Activated CD4-positive, alpha-beta T cell treated with anti-CD3 and anti-CD28 coated beads, Interleukin-2, amount 10 ng/mL, durations not matched to agents 24 days and 14 days (primary cell): ENCODE measurements around the gene OR51B2. TPM values are rescaled to one million over a fixed set of nuclear protein-coding genes. Genes with fewer than 3 reads are reported as not detected.

ENCODE experiments used
- DNase-seq: peaks from one replicate; pipeline ENCODE4 v3.0.0; 2022
- H3K27ac Mint-ChIP-seq: one replicate; pipeline ENCODE4 v1.8.0; 2022; ENCODE audit warnings: mild to moderate bottlenecking, mixed read lengths
- H3K27me3 Mint-ChIP-seq: one replicate; pipeline ENCODE4 v1.8.0; 2022; ENCODE audit warnings: mixed read lengths
- H3K36me3 Mint-ChIP-seq: one replicate; pipeline ENCODE4 v1.8.0; 2022; ENCODE audit warnings: low read depth, mild to moderate bottlenecking, mixed read lengths
- H3K4me1 Mint-ChIP-seq: one replicate; pipeline ENCODE4 v1.8.0; 2021; ENCODE audit warnings: mixed read lengths
- H3K4me3 Mint-ChIP-seq: one replicate; pipeline ENCODE4 v1.8.0; 2022; ENCODE audit warnings: mild to moderate bottlenecking, moderate library complexity, mixed read lengths
- H3K9me3 Mint-ChIP-seq: one replicate; pipeline ENCODE4 v1.8.0; 2021; ENCODE audit warnings: mixed read lengths
- intact Hi-C: fragments of 100-400 bp; cut with micrococcal nuclease; formaldehyde crosslinking; loops from one replicate; pipeline ENCODE4 v1.15.1; 2023
- total RNA-seq: library from RNA; stranded (reverse); gene quantifications from 2 replicates; pipeline ENCODE4 v1.2.3, GENCODE V29; 2022

Gene OR51B2
- total RNA-seq, 1 donor from 2014 or later: not detected

- Mint-ChIP-seq H3K27me3 (no peaks in the 10 kb centered on the region), H3K4me3 (no peak overlapping the region), H3K4me1 (peaks cover 3% of the 10 kb centered on the region), H3K27ac (no peak overlapping the region), H3K9me3 (no peaks in the 10 kb centered on the region), H3K36me3 (no peaks in the 10 kb centered on the region)
- DNase-seq: no peak
- intact Hi-C loops: no loop called here
These were observed 40.2 kb downstream of the OR51B2 start for GRCh38 chr11:5283882-5284281.

DNA sequence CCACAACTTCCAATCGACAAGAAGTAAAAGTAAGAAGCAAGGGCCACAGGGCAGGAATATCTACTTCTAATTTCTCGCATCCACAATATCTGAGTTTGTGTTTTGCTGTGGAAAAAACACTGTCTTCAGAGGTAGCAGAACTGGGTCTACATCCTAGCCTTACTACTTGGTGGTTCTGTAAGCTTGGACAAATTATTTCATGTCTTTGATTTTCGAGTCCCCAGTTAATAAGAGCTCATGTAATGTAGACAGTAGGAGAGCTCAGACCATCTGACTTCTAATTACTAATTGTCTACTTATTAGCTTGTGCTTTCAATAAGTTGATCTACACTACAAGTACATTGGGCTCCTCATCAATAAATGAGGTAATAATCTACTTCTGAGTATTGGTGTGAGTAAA is 41.0 kb downstream of the OR51B2 start:
- no peak for DNase-seq
- no peak overlapping the region for H3K4me3 Mint-ChIP-seq
- intact Hi-C loops: no loop called here
- peaks cover 3% of the 10 kb centered on the region for H3K4me1 Mint-ChIP-seq
- H3K27me3 Mint-ChIP-seq: no peaks in the 10 kb centered on the region
- no peaks in the 10 kb centered on the region for H3K9me3 Mint-ChIP-seq
- H3K36me3 Mint-ChIP-seq: no peaks in the 10 kb centered on the region
- H3K27ac Mint-ChIP-seq: no peak overlapping the region

DNA sequence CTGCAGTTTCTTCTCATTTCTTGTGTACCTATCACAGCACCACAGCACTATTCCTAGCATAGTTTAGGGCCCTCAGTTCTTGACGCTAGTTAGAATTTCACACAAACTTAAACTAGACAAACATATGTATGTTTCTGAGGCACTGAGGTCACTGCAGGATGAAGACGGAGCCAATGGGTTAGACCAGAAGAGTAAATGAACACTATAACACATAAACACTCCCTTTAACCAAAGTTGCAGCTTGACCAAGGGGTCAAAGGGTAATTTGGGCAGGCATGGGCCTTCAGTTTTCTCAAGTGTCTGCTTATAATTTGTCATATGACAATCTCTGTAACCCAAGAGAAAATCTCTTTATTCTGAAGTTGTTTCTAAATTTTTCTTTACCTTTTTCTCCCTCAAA is 41.5 kb downstream of the OR51B2 start:
- no peak overlapping the region for H3K27ac Mint-ChIP-seq
- no peaks in the 10 kb centered on the region for H3K27me3 Mint-ChIP-seq
- peaks cover 3% of the 10 kb centered on the region for H3K4me1 Mint-ChIP-seq
- no peaks in the 10 kb centered on the region for H3K9me3 Mint-ChIP-seq
- no peaks in the 10 kb centered on the region for H3K36me3 Mint-ChIP-seq
- no peak for DNase-seq
- H3K4me3 Mint-ChIP-seq: no peak overlapping the region
- intact Hi-C loops: no loop called here

DNA sequence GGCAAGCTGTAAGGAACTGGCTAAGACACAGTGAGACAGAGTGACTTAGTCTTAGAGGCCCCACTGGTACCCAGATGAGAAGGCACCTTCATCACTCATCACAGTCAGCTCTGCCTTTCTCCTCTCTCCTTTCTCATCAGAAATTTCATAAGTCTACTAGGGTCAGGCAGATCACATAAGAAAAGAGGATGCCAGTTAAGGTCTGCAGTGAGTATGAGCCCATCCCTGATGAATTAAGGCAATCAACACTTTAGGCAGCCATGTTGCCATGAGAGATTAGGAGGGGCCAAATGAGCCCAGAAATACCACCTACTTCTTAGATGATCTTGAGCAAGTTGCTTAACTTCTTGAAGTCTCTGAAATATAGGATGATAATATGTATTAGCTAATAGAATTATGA is 42.5 kb downstream of the OR51B2 start:
- H3K4me1 Mint-ChIP-seq: peaks cover 3% of the 10 kb centered on the region
- intact Hi-C loops: no loop called here
- no peaks in the 10 kb centered on the region for H3K36me3 Mint-ChIP-seq
- no peaks in the 10 kb centered on the region for H3K27me3 Mint-ChIP-seq
- no peak overlapping the region for H3K4me3 Mint-ChIP-seq
- no peak for DNase-seq
- no peaks in the 10 kb centered on the region for H3K9me3 Mint-ChIP-seq
- H3K27ac Mint-ChIP-seq: no peak overlapping the region

DNA sequence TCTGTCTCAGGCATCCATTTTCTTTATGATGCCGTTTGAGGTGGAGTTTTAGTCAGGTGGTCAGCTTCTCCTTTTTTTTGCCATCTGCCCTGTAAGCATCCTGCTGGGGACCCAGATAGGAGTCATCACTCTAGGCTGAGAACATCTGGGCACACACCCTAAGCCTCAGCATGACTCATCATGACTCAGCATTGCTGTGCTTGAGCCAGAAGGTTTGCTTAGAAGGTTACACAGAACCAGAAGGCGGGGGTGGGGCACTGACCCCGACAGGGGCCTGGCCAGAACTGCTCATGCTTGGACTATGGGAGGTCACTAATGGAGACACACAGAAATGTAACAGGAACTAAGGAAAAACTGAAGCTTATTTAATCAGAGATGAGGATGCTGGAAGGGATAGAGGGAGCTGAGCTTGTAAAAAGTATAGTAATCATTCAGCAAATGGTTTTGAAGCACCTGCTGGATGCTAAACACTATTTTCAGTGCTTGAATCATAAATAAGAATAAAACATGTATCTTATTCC is 43.5 kb downstream of the OR51B2 start:
- DNase-seq: peak; percentile 63
- no peak overlapping the region for H3K4me3 Mint-ChIP-seq
- H3K27me3 Mint-ChIP-seq: no peaks in the 10 kb centered on the region
- intact Hi-C loops: no loop called here
- H3K9me3 Mint-ChIP-seq: no peaks in the 10 kb centered on the region
- H3K36me3 Mint-ChIP-seq: no peaks in the 10 kb centered on the region
- H3K27ac Mint-ChIP-seq: peak overlapping the region; percentile 46
- peaks cover 3% of the 10 kb centered on the region for H3K4me1 Mint-ChIP-seq

GRCh38 chr11:5279471-5280090 is 44.5 kb downstream of the OR51B2 start:
- Mint-ChIP-seq H3K36me3 (no peaks in the 10 kb centered on the region), H3K4me3 (no peak overlapping the region), H3K9me3 (no peaks in the 10 kb centered on the region), H3K27ac (no peak overlapping the region), H3K27me3 (no peaks in the 10 kb centered on the region), H3K4me1 (peaks cover 3% of the 10 kb centered on the region)
- DNase-seq: no peak
- intact Hi-C loops: no loop called here

DNA sequence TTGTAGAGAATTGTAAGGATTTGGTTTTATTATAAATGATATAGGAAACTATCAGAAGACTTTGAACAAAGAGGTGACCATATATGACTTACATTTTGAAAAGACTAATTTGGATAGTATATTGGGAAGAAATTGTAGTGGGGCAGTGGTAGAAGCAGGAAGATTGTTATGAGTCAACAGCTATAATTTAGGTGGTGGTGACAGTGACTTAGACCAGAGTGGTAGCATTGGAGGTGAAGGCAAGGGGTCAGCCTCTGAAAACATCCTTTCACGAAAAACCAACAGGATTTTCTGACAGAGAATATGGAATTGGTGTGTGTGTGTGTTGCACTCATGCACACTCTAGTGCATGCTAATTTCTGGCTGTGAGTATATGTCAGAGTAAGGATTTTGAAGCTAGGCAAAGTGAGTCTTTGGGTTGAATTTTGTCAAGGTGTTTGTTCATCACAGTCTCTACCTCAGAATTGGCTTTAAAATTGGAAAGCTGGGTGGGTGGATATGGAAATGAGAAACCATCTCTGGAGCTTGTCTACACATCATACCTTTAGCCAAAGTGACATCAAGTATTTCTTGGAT is 46.2 kb downstream of the OR51B2 start:
- H3K4me1 Mint-ChIP-seq: peaks cover 3% of the 10 kb centered on the region
- no peaks in the 10 kb centered on the region for H3K27me3 Mint-ChIP-seq
- DNase-seq: no peak
- no peaks in the 10 kb centered on the region for H3K9me3 Mint-ChIP-seq
- intact Hi-C loops: no loop called here
- no peak overlapping the region for H3K27ac Mint-ChIP-seq
- H3K4me3 Mint-ChIP-seq: no peak overlapping the region
- no peaks in the 10 kb centered on the region for H3K36me3 Mint-ChIP-seq

DNA sequence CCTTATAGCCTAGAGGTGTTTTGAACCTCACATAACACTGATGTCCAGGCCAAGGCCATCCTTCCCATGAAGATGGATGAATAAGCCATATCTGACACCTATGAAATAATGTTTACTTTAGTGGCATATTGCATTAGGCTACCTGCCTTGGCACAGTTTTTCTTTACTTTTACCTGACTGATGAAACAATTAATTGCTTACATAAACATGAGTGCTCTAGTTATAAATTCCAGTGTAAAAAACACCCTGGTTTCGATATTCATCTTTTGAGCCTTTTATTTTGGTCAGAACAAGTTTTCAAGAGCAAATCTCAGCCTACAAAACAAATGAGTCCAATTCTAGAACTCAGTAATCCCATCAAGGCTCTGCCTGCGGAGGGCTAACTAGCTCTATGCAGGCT is 47.4 kb downstream of the OR51B2 start:
- Mint-ChIP-seq H3K36me3 (no peaks in the 10 kb centered on the region), H3K4me1 (peaks cover 3% of the 10 kb centered on the region), H3K27ac (no peak overlapping the region), H3K4me3 (no peak overlapping the region), H3K27me3 (no peaks in the 10 kb centered on the region), H3K9me3 (no peaks in the 10 kb centered on the region)
- intact Hi-C loops: no loop called here
- DNase-seq: no peak

GRCh38 chr11:5275369-5276110 is 48.6 kb downstream of the OR51B2 start:
- DNase-seq: no peak
- Mint-ChIP-seq H3K9me3 (no peaks in the 10 kb centered on the region), H3K4me1 (peaks cover under 1% of the 10 kb centered on the region), H3K27ac (no peak overlapping the region), H3K36me3 (no peaks in the 10 kb centered on the region), H3K27me3 (no peaks in the 10 kb centered on the region), H3K4me3 (no peak overlapping the region)
- intact Hi-C loops: no loop called here

DNA sequence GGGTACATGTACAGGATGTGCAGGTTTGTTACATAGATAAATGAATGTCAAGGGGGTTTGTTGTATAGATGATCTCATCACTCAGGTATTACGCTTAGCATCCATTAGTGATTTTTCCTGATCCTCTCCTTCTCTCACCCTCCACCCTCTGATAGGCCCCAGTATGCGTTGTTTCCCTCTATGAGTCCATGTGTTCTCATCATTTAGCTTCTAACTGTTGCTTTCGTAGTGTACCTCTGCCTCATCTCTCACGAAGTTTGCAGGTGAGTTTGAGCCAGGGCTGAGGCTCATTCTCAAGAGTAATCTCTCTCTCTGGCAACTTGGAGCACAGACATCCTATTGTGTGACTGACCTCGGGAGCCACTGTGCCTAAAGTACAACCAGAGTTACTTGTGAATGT is 49.7 kb downstream of the OR51B2 start:
- Mint-ChIP-seq H3K36me3 (no peaks in the 10 kb centered on the region), H3K27ac (no peak overlapping the region), H3K9me3 (no peaks in the 10 kb centered on the region), H3K4me1 (no peaks in the 10 kb centered on the region), H3K4me3 (no peak overlapping the region), H3K27me3 (no peaks in the 10 kb centered on the region)
- intact Hi-C loops: no loop called here
- no peak for DNase-seq

Other genes starting within 250 kb of the OR51B2 start
- gene OR52A5, start 185.9 kb downstream of the OR51B2 start, total RNA-seq: not detected in 2 replicates
- not detected in 2 replicates for gene OR52A1, start 169.5 kb downstream of the OR51B2 start, total RNA-seq
- not detected in 2 replicates for gene OR51V1, start 123.6 kb downstream of the OR51B2 start, total RNA-seq
- not detected in 2 replicates for gene HBB, start 97.2 kb downstream of the OR51B2 start, total RNA-seq
- not detected in 2 replicates for gene HBD, start 89.8 kb downstream of the OR51B2 start, total RNA-seq
- not detected in 2 replicates for gene HBG1, start 74.4 kb downstream of the OR51B2 start, total RNA-seq
- gene HBG2, start 69.5 kb downstream of the OR51B2 start, total RNA-seq: not detected in 2 replicates
- gene HBE1, start 54.4 kb downstream of the OR51B2 start, total RNA-seq: not detected in 2 replicates
- not detected in 2 replicates for gene OR51B4, start 22.4 kb downstream of the OR51B2 start, total RNA-seq
- not detected in 2 replicates for gene OR51B5, start 19.2 kb upstream of the OR51B2 start, total RNA-seq
- gene OR51B6, start 27.2 kb upstream of the OR51B2 start, total RNA-seq: not detected in 2 replicates
- not detected in 2 replicates for gene OR51M1, start 59.5 kb upstream of the OR51B2 start, total RNA-seq
- not detected in 2 replicates for gene OR51Q1, start 97.8 kb upstream of the OR51B2 start, total RNA-seq
- not detected in 2 replicates for gene OR51I1, start 117.2 kb upstream of the OR51B2 start, total RNA-seq
- gene OR51I2, start 125.0 kb upstream of the OR51B2 start, total RNA-seq: not detected in 2 replicates
- not detected in 2 replicates for gene OR52D1, start 164.4 kb upstream of the OR51B2 start, total RNA-seq
- gene UBQLN3, start 185.7 kb upstream of the OR51B2 start, total RNA-seq: not detected in 2 replicates
- not detected in 2 replicates for gene UBQLNL, start 192.4 kb upstream of the OR51B2 start, total RNA-seq
- not detected in 2 replicates for gene OR52H1, start 224.2 kb upstream of the OR51B2 start, total RNA-seq